DMS 273 (cell line): ENCODE results near the gene CRK.

Experiments used
- DNase-seq: peaks from one replicate; lab custom pipeline; 2025; ENCODE audit not compliant: unreplicated experiment; lab: John Stamatoyannopoulos, UW

CRK gene

GRCh38 chr17:1486802-1487695 lies 31.0 kb upstream of the CRK start:
- DNase-seq = peak; percentile 46

DNA sequence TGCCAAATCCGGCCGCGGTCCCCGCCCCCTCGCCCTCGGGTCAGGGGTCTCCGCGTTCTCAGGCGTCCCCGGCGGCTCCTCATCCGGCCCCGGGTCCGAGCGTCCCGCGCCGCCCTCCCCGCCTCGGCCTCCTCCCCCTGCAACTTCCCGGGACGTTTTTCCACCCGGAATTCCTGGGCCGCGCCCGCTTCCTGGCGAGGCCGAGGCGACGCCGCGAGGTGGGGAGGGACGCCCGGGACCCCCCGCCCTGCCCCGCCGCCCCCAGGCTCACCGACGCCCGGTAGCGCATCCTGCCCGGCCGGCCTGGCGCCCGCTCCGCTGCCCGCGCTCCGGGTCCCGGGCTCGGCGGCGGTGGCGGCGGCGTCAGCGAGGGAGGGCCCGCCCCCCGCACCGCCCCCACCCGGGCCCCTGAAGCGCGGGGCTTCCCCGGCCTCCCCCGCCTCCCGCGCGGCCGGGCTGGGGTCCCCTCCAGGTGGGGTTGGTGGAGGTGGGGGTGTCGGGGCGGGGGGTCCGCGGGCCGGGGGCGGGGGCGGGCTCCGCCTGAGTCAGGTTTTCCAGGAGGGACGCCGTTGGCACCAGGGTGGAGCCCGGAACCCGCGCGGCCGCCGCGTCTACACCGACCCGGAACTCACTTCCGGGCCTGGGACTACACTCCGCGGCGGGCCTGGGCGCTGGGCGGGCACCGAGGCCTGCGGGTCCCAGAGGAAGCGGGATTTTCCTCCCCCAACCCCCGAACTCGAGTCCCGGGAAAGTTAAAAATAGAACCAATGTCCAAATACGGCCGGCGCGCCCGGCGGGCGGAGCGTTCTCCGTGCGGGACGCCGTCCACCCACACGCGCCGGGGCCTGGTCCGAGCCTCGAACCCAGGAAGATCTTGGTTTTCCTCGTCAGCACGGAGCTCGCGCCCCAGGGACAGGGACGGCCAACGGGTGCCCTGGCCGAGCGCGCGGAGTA lies 29.7 kb upstream of the CRK start:
- DNase-seq = peak; percentile 54

- DNase-seq = peak; percentile 62
Observed at GRCh38 chr17:1484676-1485422, 28.8 kb upstream of the CRK start.

DNA sequence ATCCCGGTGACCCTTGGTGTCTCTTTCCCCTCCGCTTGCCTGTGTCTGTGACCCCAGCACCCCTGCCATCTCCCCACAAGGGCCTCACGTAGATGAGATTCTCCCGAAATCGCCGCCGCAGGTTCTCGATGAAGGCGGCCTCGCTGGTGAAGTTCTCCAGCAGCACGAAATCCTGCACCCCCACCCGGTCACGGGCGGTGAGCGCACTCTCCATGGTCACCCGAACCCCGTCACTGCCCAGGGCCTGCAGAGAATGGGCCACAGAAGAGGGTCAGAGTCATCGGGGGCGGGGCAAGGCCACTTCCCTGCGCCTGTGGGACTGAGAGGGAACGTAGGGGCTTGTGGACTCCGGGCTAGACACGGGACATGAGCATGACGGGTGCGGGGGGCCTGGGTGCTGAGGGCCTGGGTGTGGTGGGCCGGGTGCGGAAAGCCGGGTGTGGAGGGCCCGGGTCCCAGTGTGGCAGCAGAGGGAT lies 28.1 kb upstream of the CRK start:
- no peak for DNase-seq

- DNase-seq = no peak
Observed at GRCh38 chr17:1482680-1483079, 26.6 kb upstream of the CRK start.

- DNase-seq = no peak
Observed at GRCh38 chr17:1481736-1482135, 25.7 kb upstream of the CRK start.

- DNase-seq = no peak
Observed at GRCh38 chr17:1480747-1481465, 24.9 kb upstream of the CRK start.

GRCh38 chr17:1478418-1478817 lies 22.4 kb upstream of the CRK start:
- DNase-seq = no peak

DNA sequence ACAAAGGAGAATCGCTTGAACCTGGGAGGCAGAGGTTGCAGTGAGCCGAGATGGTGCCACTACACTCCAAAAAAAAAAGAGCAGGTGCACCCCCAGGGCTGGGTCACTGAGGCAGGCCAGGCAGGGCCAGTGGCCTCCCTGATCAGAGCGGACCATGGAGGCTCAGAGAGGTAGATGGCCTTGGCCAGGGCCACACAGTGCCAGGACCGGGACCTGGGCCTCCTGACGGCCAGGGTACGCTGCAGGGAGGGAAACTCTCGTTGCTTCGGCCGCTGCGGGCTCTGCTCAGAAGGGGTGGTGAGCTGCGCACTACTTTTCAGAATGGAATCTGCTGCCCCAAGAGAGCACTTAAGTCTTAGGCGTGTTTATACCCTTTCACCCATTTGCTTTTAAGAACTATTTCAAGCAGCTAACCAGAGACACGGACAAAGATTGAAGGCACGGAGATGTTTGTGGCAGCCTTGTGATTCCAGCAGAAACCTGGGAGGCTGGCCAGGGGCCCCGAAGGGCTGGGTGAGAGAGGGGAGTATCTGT lies 19.4 kb upstream of the CRK start:
- DNase-seq = no peak

- DNase-seq = no peak
Observed at GRCh38 chr17:1474402-1475189, 18.6 kb upstream of the CRK start.

GRCh38 chr17:1473841-1474240 lies 17.8 kb upstream of the CRK start:
- DNase-seq = no peak

GRCh38 chr17:1473170-1473569 lies 17.1 kb upstream of the CRK start:
- DNase-seq = peak; percentile 31

- DNase-seq = no peak
Observed at GRCh38 chr17:1471911-1472821, 16.1 kb upstream of the CRK start.

GRCh38 chr17:1471490-1471889 lies 15.5 kb upstream of the CRK start:
- DNase-seq = no peak

- DNase-seq = no peak
Observed at GRCh38 chr17:1470755-1471462, 14.9 kb upstream of the CRK start.

DNA sequence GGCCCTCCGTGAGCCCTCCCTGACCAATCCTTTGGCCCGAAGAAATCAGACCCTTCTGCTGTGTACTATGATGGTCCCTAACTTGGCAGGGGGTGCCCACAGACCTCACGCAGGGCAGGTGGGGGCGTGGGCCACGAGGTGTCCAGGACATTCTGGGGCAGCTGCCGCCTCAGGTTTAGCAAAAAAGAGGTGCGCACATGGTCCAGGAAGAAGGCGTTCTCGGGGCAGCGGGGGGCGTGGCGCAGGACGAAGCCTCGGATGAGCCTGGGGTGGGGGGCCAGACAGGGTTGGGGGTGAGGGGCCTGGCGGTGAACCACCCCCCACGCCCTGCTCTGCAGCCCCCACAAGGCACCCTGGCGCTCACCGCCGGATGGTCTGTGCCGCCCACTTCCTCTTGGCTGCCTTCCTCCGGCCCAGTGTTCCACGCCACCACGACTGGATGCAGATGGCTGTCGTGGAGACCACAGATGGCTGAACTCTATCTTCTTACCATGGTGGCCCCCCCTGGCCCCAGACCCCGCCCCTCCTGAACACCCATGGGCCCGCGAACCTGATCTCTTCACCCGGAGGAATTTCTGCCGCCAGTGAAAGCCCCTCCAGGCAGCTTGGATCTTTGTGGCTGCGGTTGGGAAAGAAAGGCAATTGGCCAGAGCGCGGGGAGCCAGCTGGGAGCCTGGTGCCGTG lies 14.2 kb upstream of the CRK start:
- DNase-seq = no peak

- DNase-seq = peak; percentile 60
Observed at GRCh38 chr17:1469231-1469852, 13.3 kb upstream of the CRK start.
